Measurements from ENCODE around the gene AKR1C1.
"Not testable (repeated sequence)": the region's sequence is repeated elsewhere in the genome, so short reads cannot be mapped to it uniquely, and the experiment has no call there.

Gene AKR1C1

GRCh38 chr10:4962876-4963814, at the start of gene AKR1C1:
Gene AKR1C1, plus strand, starts transcription at chr10:4963415. Its CDS starts 30 bp downstream, at chr10:4963445.
- DNase-seq: not testable (repeated sequence)

- no peak for DNase-seq
These were observed 48.9 kb upstream of the AKR1C1 start for GRCh38 chr10:4914213-4914850.

- DNase-seq: no peak
These were observed 47.0 kb upstream of the AKR1C1 start for GRCh38 chr10:4916086-4916716.

- no peak for DNase-seq
These were observed 45.0 kb upstream of the AKR1C1 start for GRCh38 chr10:4918236-4918635.

GRCh38 chr10:4924482-4924881, 38.7 kb upstream of the AKR1C1 start:
- DNase-seq: not testable (repeated sequence)

GRCh38 chr10:4926400-4926799, 36.8 kb upstream of the AKR1C1 start:
- DNase-seq: no peak

- no peak for DNase-seq
These were observed 31.6 kb upstream of the AKR1C1 start for GRCh38 chr10:4931587-4931986.

GRCh38 chr10:4934391-4934987, 28.7 kb upstream of the AKR1C1 start:
- DNase-seq: no peak

- no peak for DNase-seq
These were observed 25.9 kb upstream of the AKR1C1 start for GRCh38 chr10:4937346-4937745.

GRCh38 chr10:4939224-4940072, 23.8 kb upstream of the AKR1C1 start:
- no peak for DNase-seq

GRCh38 chr10:4940073-4940428, 23.2 kb upstream of the AKR1C1 start:
- DNase-seq: not testable (repeated sequence)

GRCh38 chr10:4940909-4941308, 22.3 kb upstream of the AKR1C1 start:
- DNase-seq: not testable (repeated sequence)

GRCh38 chr10:4941540-4942330, 21.5 kb upstream of the AKR1C1 start:
- DNase-seq: no peak

GRCh38 chr10:4942931-4943330, 20.3 kb upstream of the AKR1C1 start:
- not testable (repeated sequence) for DNase-seq

- DNase-seq: not testable (repeated sequence)
These were observed 19.8 kb upstream of the AKR1C1 start for GRCh38 chr10:4943416-4943815.

- DNase-seq: no peak
These were observed 19.4 kb upstream of the AKR1C1 start for GRCh38 chr10:4943821-4944220.

GRCh38 chr10:4944841-4945240, 18.4 kb upstream of the AKR1C1 start:
- DNase-seq: no peak

GRCh38 chr10:4945766-4946717, 17.2 kb upstream of the AKR1C1 start:
- DNase-seq: no peak

- DNase-seq: no peak
These were observed 16.1 kb upstream of the AKR1C1 start for GRCh38 chr10:4947039-4947634.

Measured in SIG-M5 (cell line).